ENCODE results near the gene LMX1A. TPM values are rescaled to one million over a fixed set of nuclear protein-coding genes. Genes with fewer than 3 reads are reported as not detected.

Gene LMX1A
- total and polyA plus RNA-seq, 7 donors: 0.04 to 1.2 (median 0.46) TPM; not detected in 2

- H3K4me3 ChIP-seq: no peak overlapping the region
- DNase-seq: no peak
- WGBS, 2 donors: 63 to 66% methylated on average over 3 of the region's 3 CpGs
- H3K9me3 ChIP-seq: no peaks in the 10 kb centered on the region
- intact Hi-C loops (cut with DNase I): no loop called here
- no peaks in the 10 kb centered on the region for H3K36me3 ChIP-seq
- no peak overlapping the region for H3K27ac ChIP-seq
- H3K27me3 ChIP-seq: no peaks in the 10 kb centered on the region
- TF ChIP-seq CTCF (IDR thresholded peaks at IDR 0.05) (no peak), EP300 (IDR thresholded peaks at IDR 0.05) (no peak), POLR2AphosphoS5 (IDR thresholded peaks at IDR 0.05) (no peak), POLR2A (IDR thresholded peaks at IDR 0.05) (no peak)
- H3K4me1 ChIP-seq: peaks cover 0 to 6% (median 2%) of the 10 kb centered on the region in 4 donors
Measured at GRCh38 chr1:165259706-165260428, 96.6 kb downstream of the LMX1A start.

- Histone ChIP-seq H3K27ac (no peak overlapping the region), H3K9me3 (no peaks in the 10 kb centered on the region), H3K36me3 (no peaks in the 10 kb centered on the region), H3K4me1 (peaks cover 0 to 6% (median 2%) of the 10 kb centered on the region in 4 donors), H3K27me3 (no peaks in the 10 kb centered on the region), H3K4me3 (no peak overlapping the region)
- intact Hi-C loops (cut with DNase I): no loop called here
- no peak for DNase-seq
- TF ChIP-seq EP300 (IDR thresholded peaks at IDR 0.05): no peak
- TF ChIP-seq POLR2A (IDR thresholded peaks at IDR 0.05): no peak
- TF ChIP-seq POLR2AphosphoS5 (IDR thresholded peaks at IDR 0.05): no peak
- no peak for TF ChIP-seq CTCF (IDR thresholded peaks at IDR 0.05)
- 45 to 51% methylated on average over 2 of the region's 2 CpGs for WGBS, 2 donors
Measured at GRCh38 chr1:165259236-165259635, 97.3 kb downstream of the LMX1A start.

GRCh38 chr1:165257969-165258459 lies 98.5 kb downstream of the LMX1A start:
- Histone ChIP-seq H3K4me1 (peaks cover 0 to 6% (median 2%) of the 10 kb centered on the region in 4 donors), H3K27me3 (no peaks in the 10 kb centered on the region), H3K4me3 (no peak overlapping the region), H3K36me3 (no peaks in the 10 kb centered on the region), H3K9me3 (no peaks in the 10 kb centered on the region), H3K27ac (no peak overlapping the region)
- intact Hi-C loops (cut with DNase I): no loop called here
- no peak for TF ChIP-seq EP300 (IDR thresholded peaks at IDR 0.05)
- peak in 3 of 4 experiments; percentile 12 to 50 (median 42) for TF ChIP-seq CTCF (IDR thresholded peaks at IDR 0.05)
- no peak for TF ChIP-seq POLR2AphosphoS5 (IDR thresholded peaks at IDR 0.05)
- 14 to 33% methylated on average over 3 of the region's 3 CpGs for WGBS, 2 donors
- peak; percentile 69 for DNase-seq

GRCh38 chr1:165254896-165255625 lies 101.5 kb downstream of the LMX1A start:
- TF ChIP-seq CTCF (IDR thresholded peaks at IDR 0.05): no peak
- no peak for TF ChIP-seq POLR2A (IDR thresholded peaks at IDR 0.05)
- TF ChIP-seq POLR2AphosphoS5 (IDR thresholded peaks at IDR 0.05): no peak
- no peak for TF ChIP-seq EP300 (IDR thresholded peaks at IDR 0.05)
- Histone ChIP-seq H3K4me3 (no peak overlapping the region), H3K9me3 (no peaks in the 10 kb centered on the region), H3K27ac (no peak overlapping the region), H3K27me3 (no peaks in the 10 kb centered on the region), H3K4me1 (peaks cover 0 to 6% (median 2%) of the 10 kb centered on the region in 4 donors), H3K36me3 (no peaks in the 10 kb centered on the region)
- 73 to 80% methylated on average over 3 of the region's 3 CpGs for WGBS, 2 donors
- DNase-seq: no peak
- intact Hi-C loops (cut with DNase I): no loop called here

Measured in sigmoid colon (tissue), 7 donors.